ENCODE data around the gene RNF224. TPM values are rescaled to one million over a fixed set of nuclear protein-coding genes. Genes with fewer than 3 reads are reported as not detected.

Gene RNF224
- total and polyA plus RNA-seq, 2 of the 13 experiments (the other 11 are each of a cell fraction or from before 2014, with no cell fraction given): 0.09 TPM; not detected in 1

GRCh38 chr9:137253717-137254623, 26.7 kb downstream of the RNF224 start (continued):
- TF ChIP-seq MXI1 (IDR thresholded peaks at IDR 0.05; ENCODE audit: borderline replicate concordance, low read depth, low read length): no peak
- TF ChIP-seq ZNF800 (CRISPR knock-in tag; IDR thresholded peaks at IDR 0.05): no peak; the same call in 1 of the 2 replicates
- TF ChIP-seq ZNF274 (CRISPR knock-in tag; IDR thresholded peaks at IDR 0.05): no peak
- no peak for TF ChIP-seq CBX2 (IDR thresholded peaks at IDR 0.05; ENCODE audit: low read depth, low read length)
- no peak for TF ChIP-seq CBX2 (CRISPR knock-in tag; IDR thresholded peaks at IDR 0.05; ENCODE audit: low read depth)
- TF ChIP-seq ZBTB7A (CRISPR knock-in tag; IDR thresholded peaks at IDR 0.05): no peak
- no peak for TF ChIP-seq ZNF468 (CRISPR knock-in tag; IDR thresholded peaks at IDR 0.05)
- TF ChIP-seq AKAP8 (CRISPR knock-in tag; IDR thresholded peaks at IDR 0.05): no peak
- TF ChIP-seq, protein P1, sequence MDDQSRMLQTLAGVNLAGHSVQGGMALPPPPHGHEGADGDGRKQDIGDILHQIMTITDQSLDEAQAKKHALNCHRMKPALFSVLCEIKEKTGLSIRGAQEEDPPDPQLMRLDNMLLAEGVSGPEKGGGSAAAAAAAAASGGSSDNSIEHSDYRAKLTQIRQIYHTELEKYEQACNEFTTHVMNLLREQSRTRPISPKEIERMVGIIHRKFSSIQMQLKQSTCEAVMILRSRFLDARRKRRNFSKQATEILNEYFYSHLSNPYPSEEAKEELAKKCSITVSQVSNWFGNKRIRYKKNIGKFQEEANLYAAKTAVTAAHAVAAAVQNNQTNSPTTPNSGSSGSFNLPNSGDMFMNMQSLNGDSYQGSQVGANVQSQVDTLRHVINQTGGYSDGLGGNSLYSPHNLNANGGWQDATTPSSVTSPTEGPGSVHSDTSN (CRISPR knock-in tag; IDR thresholded peaks at IDR 0.05; ENCODE audit: borderline replicate concordance): no peak
- TF ChIP-seq SAFB2 (CRISPR knock-in tag; IDR thresholded peaks at IDR 0.05; ENCODE audit: borderline replicate concordance, low read depth): no peak; the same call in 1 of the 2 replicates
- TF ChIP-seq, protein P2, sequence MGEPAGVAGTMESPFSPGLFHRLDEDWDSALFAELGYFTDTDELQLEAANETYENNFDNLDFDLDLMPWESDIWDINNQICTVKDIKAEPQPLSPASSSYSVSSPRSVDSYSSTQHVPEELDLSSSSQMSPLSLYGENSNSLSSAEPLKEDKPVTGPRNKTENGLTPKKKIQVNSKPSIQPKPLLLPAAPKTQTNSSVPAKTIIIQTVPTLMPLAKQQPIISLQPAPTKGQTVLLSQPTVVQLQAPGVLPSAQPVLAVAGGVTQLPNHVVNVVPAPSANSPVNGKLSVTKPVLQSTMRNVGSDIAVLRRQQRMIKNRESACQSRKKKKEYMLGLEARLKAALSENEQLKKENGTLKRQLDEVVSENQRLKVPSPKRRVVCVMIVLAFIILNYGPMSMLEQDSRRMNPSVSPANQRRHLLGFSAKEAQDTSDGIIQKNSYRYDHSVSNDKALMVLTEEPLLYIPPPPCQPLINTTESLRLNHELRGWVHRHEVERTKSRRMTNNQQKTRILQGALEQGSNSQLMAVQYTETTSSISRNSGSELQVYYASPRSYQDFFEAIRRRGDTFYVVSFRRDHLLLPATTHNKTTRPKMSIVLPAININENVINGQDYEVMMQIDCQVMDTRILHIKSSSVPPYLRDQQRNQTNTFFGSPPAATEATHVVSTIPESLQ (CRISPR knock-in tag; conservative IDR thresholded peaks at IDR 0.05): no peak
- no peak for TF ChIP-seq KLF13 (CRISPR knock-in tag; IDR thresholded peaks at IDR 0.05)
- TF ChIP-seq CAMTA2 (CRISPR knock-in tag; IDR thresholded peaks at IDR 0.05; ENCODE audit: borderline replicate concordance): peak; percentile 84; the same call in 1 of the 2 replicates
- TF ChIP-seq ZKSCAN5 (CRISPR knock-in tag; IDR thresholded peaks at IDR 0.05): no peak
- no peak for TF ChIP-seq NR3C1 (CRISPR knock-in tag; IDR thresholded peaks at IDR 0.05)
- no peak for TF ChIP-seq SMAD9 (CRISPR knock-in tag; IDR thresholded peaks at IDR 0.05)
- TF ChIP-seq ZNF816 (CRISPR knock-in tag; IDR thresholded peaks at IDR 0.05; ENCODE audit: borderline replicate concordance): no peak
- no peak for TF ChIP-seq SYNCRIP (IDR thresholded peaks at IDR 0.05; ENCODE audit: insufficient read depth, low read depth, low read length)
- no peak for TF ChIP-seq ZNF337 (CRISPR knock-in tag; IDR thresholded peaks at IDR 0.05; ENCODE audit: borderline replicate concordance, low read depth)
- TF ChIP-seq ZNF33A (CRISPR knock-in tag; IDR thresholded peaks at IDR 0.05; ENCODE audit: borderline replicate concordance): no peak
- no peak for TF ChIP-seq ZNF253 (CRISPR knock-in tag; IDR thresholded peaks at IDR 0.05; ENCODE audit: borderline replicate concordance)
- no peak for TF ChIP-seq GZF1 (CRISPR knock-in tag; IDR thresholded peaks at IDR 0.05)
- TF ChIP-seq ZNF20 (CRISPR knock-in tag; IDR thresholded peaks at IDR 0.05): no peak
- no peak for TF ChIP-seq EED (CRISPR knock-in tag; IDR thresholded peaks at IDR 0.05)
- no peak for TF ChIP-seq ZNF747 (CRISPR knock-in tag; IDR thresholded peaks at IDR 0.05; ENCODE audit: borderline replicate concordance)
